PFSK-1 (cell line): ENCODE results near the gene TSKS.

ENCODE experiments used
- POLR2AphosphoS5 ChIP-seq: IDR thresholded peaks from 2 replicates; pipeline ENCODE4 v1.6.1; 2012; ENCODE audit warnings: low read depth, mild to moderate bottlenecking, control low read depth, low read length, moderate library complexity
- REST ChIP-seq, 2 experiments: IDR thresholded peaks; 2 replicates each; pipeline versions ENCODE4 v1.6.1 to v1.8.0; 2011 to 2012; ENCODE audit warnings: low read depth in 2 of 2, low read length in 2 of 2, control low read depth in 1 of 2, inconsistent platforms in 1 of 2, mild to moderate bottlenecking in 1 of 2, moderate library complexity in 1 of 2; ENCODE audit not compliant: insufficient read depth in 1 of 2
- TAF1 ChIP-seq: IDR thresholded peaks from 2 replicates; pipeline ENCODE4 v1.6.1; 2012; ENCODE audit warnings: low read length, control low read depth, borderline replicate concordance; ENCODE audit not compliant: insufficient read depth

GRCh38 chr19:49761249-49761624 is 1.9 kb downstream of the TSKS start:
- TF ChIP-seq POLR2AphosphoS5 (no peak), REST (IDR thresholded peaks at IDR 0.05; ENCODE audit: insufficient read depth in 1 of 2, low read depth in 2 of 2, low read length in 2 of 2) (no peak), TAF1 (no peak)
